GM12878 (cell line): ENCODE measurements around the gene PSMD3. TPM values are rescaled to one million over a fixed set of nuclear protein-coding genes. Genes with fewer than 3 reads are reported as not detected.

Experiments
- ATAC-seq: fragments of 200-7000 bp; cut with Tn5 transposase; 3 replicates; pipeline ENCODE4 v1.9.1; 2020; ENCODE audit warnings: mild to moderate bottlenecking, moderate library complexity
- BruUV-seq: library from RNA; stranded (reverse); fragments of 400-500 nt; replicated peaks from 2 replicates; lab custom pipeline; 2021; lab: Mats Ljungman, UMichigan
- CTCF ChIA-PET: fragments of 300-600 bp; sonication (Branson Sonifier 250); formaldehyde crosslinking; extraction: SDS; loops from one replicate; lab custom pipeline; 2021; ENCODE audit warnings: inconsistent platforms; lab: Yijun Ruan, JAX
- POLR2A ChIA-PET: fragments of 350-600 bp; formaldehyde crosslinking; extraction: SDS; loops from one replicate; lab custom pipeline; 2021; ENCODE audit warnings: inconsistent platforms; lab: Charles Lee
- RAD21 ChIA-PET: fragments of 300-600 bp; sonication (Branson Sonifier 250); formaldehyde crosslinking; loops from one replicate; lab custom pipeline; 2023; ENCODE audit warnings: antibody characterized with exemption; ENCODE audit not compliant: unreplicated experiment; lab: Charles Lee
- SMC1A ChIA-PET: fragments of 300-600 bp; sonication (Branson Sonifier 250); formaldehyde crosslinking; loops from one replicate; lab custom pipeline; 2023; ENCODE audit not compliant: unreplicated experiment, uncharacterized antibody; lab: Charles Lee
- DNase-seq: peaks from one replicate; pipeline ENCODE4 v3.0.0-alpha.2; 2011; ENCODE audit warnings: low read depth, low spot score
- FAIRE-seq: peaks from 3 replicates; lab custom pipeline; 2011; peaks lifted over from hg19 to GRCh38; lab: Jason Lieb, UNC
- H2AFZ ChIP-seq: 2 replicates; pipeline ENCODE4 v1.6.0; 2011; ENCODE audit warnings: low read depth, low read length, control low read depth; ENCODE audit not compliant: control insufficient read depth
- H3K27ac ChIP-seq: 2 replicates; pipeline ENCODE4 v1.5.1; 2011; ENCODE audit warnings: control low read depth; ENCODE audit not compliant: control insufficient read depth, insufficient read depth
- H3K27me3 ChIP-seq, 2 experiments: replicated peaks in 1 of 2; 2 replicates each; pipeline versions ENCODE4 v1.6.0 to v1.6.1; 2011; ENCODE audit warnings: low read length in 1 of 2; ENCODE audit not compliant: control insufficient read depth in 2 of 2, insufficient read depth in 2 of 2
- H3K36me3 ChIP-seq, 2 experiments: 2 replicates each; pipeline ENCODE4 v1.5.1; 2011; ENCODE audit warnings: low read length in 1 of 2; ENCODE audit not compliant: control insufficient read depth in 2 of 2, insufficient read depth in 2 of 2
- H3K4me1 ChIP-seq: 2 replicates; pipeline ENCODE4 v1.6.1; 2011; ENCODE audit warnings: mild to moderate bottlenecking, low read length, moderate library complexity, mixed read lengths; ENCODE audit not compliant: control insufficient read depth, insufficient read depth
- H3K4me2 ChIP-seq: 2 replicates; pipeline ENCODE4 v1.6.0; 2011; ENCODE audit warnings: control low read depth; ENCODE audit not compliant: control insufficient read depth, insufficient read depth
- H3K4me3 ChIP-seq: fragments of 200-600 bp; sonication (generic); 2 replicates; pipeline ENCODE4 v1.5.1; 2016
- H3K79me2 ChIP-seq: 2 replicates; pipeline ENCODE4 v1.6.0; 2011; ENCODE audit warnings: low read length; ENCODE audit not compliant: control insufficient read depth, insufficient read depth
- H3K9ac ChIP-seq: 2 replicates; pipeline ENCODE4 v1.8.0; 2011; ENCODE audit warnings: low read length, control low read depth, mixed read lengths; ENCODE audit not compliant: control insufficient read depth, insufficient read depth
- H3K9me3 ChIP-seq: replicated peaks from 3 replicates; pipeline ENCODE4 v1.5.1; 2011; ENCODE audit warnings: mild to moderate bottlenecking, low read length; ENCODE audit not compliant: control insufficient read depth, insufficient read depth
- H4K20me1 ChIP-seq: 2 replicates; pipeline ENCODE4 v1.6.0; 2011; ENCODE audit not compliant: control insufficient read depth, insufficient read depth
- EGR1 ChIP-seq, 2 experiments: IDR thresholded peaks; 1 replicate in 1 of 2; 2 replicates in 1 of 2; pipeline ENCODE4 v1.6.1; 2011 to 2012; ENCODE audit warnings: low read depth in 2 of 2, low read length in 2 of 2, borderline replicate concordance in 1 of 2, mild to moderate bottlenecking in 1 of 2, moderate library complexity in 1 of 2
- HDGF ChIP-seq: fragments of 450-650 bp; IDR thresholded peaks from 2 replicates; pipeline ENCODE4 v1.6.1; 2016; ENCODE audit warnings: antibody characterized with exemption
- MEF2B ChIP-seq: fragments of 450-650 bp; IDR thresholded peaks from 2 replicates; pipeline ENCODE4 v1.6.1; 2018; ENCODE audit warnings: mild to moderate bottlenecking, moderate library complexity; ENCODE audit not compliant: partially characterized antibody, poor library complexity, severe bottlenecking
- MYB ChIP-seq: fragments of 150-350 bp; IDR thresholded peaks from 2 replicates; pipeline ENCODE4 v1.6.1; 2014; ENCODE audit warnings: mild to moderate bottlenecking, low read depth, low read length, borderline replicate concordance
- PBX3 ChIP-seq: IDR thresholded peaks from 2 replicates; pipeline ENCODE4 v1.6.1; 2011; ENCODE audit warnings: mild to moderate bottlenecking, low read depth, low read length, moderate library complexity; ENCODE audit not compliant: insufficient replicate concordance
- POLR2A ChIP-seq: IDR thresholded peaks from 2 replicates; pipeline ENCODE4 v1.6.1; 2011; ENCODE audit warnings: low read depth, mild to moderate bottlenecking, low read length
- RAD51 ChIP-seq: fragments of 450-650 bp; IDR thresholded peaks from 2 replicates; pipeline ENCODE4 v1.6.1; 2016; ENCODE audit warnings: moderate library complexity, mild to moderate bottlenecking, inconsistent platforms
- SP1 ChIP-seq: IDR thresholded peaks from one replicate; pipeline ENCODE4 v1.6.1; 2011; ENCODE audit warnings: low read depth, low read length
- SRF ChIP-seq, 2 experiments: IDR thresholded peaks; 2 replicates each; pipeline ENCODE4 v1.6.1; 2011; ENCODE audit warnings: low read depth in 2 of 2, low read length in 2 of 2, mild to moderate bottlenecking in 1 of 2, moderate library complexity in 1 of 2
- STAT3 ChIP-seq: IDR thresholded peaks from 2 replicates; pipeline ENCODE4 v1.6.1; 2011; ENCODE audit warnings: low read depth, low read length, improper control_type of control experiment
- USF1 ChIP-seq: IDR thresholded peaks from 2 replicates; pipeline ENCODE4 v1.6.1; 2011; ENCODE audit warnings: borderline replicate concordance, low read depth, mild to moderate bottlenecking, moderate library complexity, mixed read lengths, low read length; ENCODE audit not compliant: insufficient read depth; ENCODE audit errors: extremely low read length
- YY1 ChIP-seq: IDR thresholded peaks from 2 replicates; pipeline ENCODE4 v1.6.1; 2011; ENCODE audit warnings: low read depth, mild to moderate bottlenecking, low read length
- ZNF384 ChIP-seq: IDR thresholded peaks from 2 replicates; pipeline ENCODE4 v1.6.1; 2012; ENCODE audit warnings: low read depth, mild to moderate bottlenecking, low read length, improper control_type of control experiment, borderline replicate concordance
- WGBS: methylation state at CpG from one replicate; pipeline ENCODE4 v1.1.6; 2016; ENCODE audit warnings: low lambda C conversion rate; ENCODE audit not compliant: insufficient replicate concordance, insufficient coverage; ENCODE audit errors: missing lambda C conversion rate; 5-methylcytosine and 5-hydroxymethylcytosine counted together
- in situ Hi-C: fragments of 300-500 bp; cut with MboI; formaldehyde crosslinking; loops from 9 replicates; pipeline ENCODE4 v1.14.3; 2018; ENCODE audit warnings: mixed read lengths
- intact Hi-C: fragments of 100-400 bp; cut with micrococcal nuclease; formaldehyde crosslinking; loops from one replicate; pipeline ENCODE4 v1.14.2; 2022; ENCODE audit not compliant: unreplicated experiment
- polyA plus RNA-seq, 11 experiments: library from polyadenylated mRNA; depleted of rRNA in 4 of 11; unstranded in 6 of 11; stranded (reverse) in 5 of 11; fragments of >200 nt; fragmentation: Nextera tagmentation in 4 of 11; fragmentation: Illumina TruSeq in 1 of 11; extraction: Ambion mirVana in 4 of 11; extraction: Trizol in 1 of 11; gene quantifications; 1 replicate in 1 of 11; 2 replicates in 10 of 11; pipeline versions ENCODE4 v1.2.1 to v1.2.3, GENCODE V29; 2011 to 2016; ENCODE audit warnings: inconsistent platforms in 2 of 11, missing spikeins in 2 of 11, low read depth in 1 of 11
- total RNA-seq, 4 experiments: library from RNA; depleted of rRNA in 3 of 4; stranded (reverse); fragments of >200 nt in 3 of 4; fragmentation: Illumina TruSeq in 1 of 4; extraction: Trizol in 1 of 4; gene quantifications; 2 replicates each; pipeline versions ENCODE4 v1.2.1 to v1.2.3, GENCODE V29; 2013 to 2021
- TF ChIP-seq, protein P1 (sequence below): IDR thresholded peaks from 2 replicates; pipeline ENCODE4 v1.6.1; 2012; ENCODE audit warnings: low read depth, low read length, improper control_type of control experiment

Gene PSMD3
- total and polyA plus RNA-seq, 10 of the 15 experiments (the other 5 are each of a cell fraction or from before 2014, with no cell fraction given), result 2.2 to 192 (median 129) TPM

- SMC1A ChIA-PET, result no interaction called here
These were observed 27.7 kb upstream of the PSMD3 start for GRCh38 chr17:39952680-39953470.

More at GRCh38 chr17:39952680-39953470, 27.7 kb upstream of the PSMD3 start:
- intact Hi-C loops, result no loop called here
- ATAC-seq, result peak; percentile 97
- DNase-seq, result peak; percentile 79
- H3K4me2 ChIP-seq, result peak overlapping the region; percentile 99
- ChIA-PET RAD21 (interaction anchor here (0.6 to 1.4 kb wide), 4 partner anchors 15 to 58 kb away, joined by 3 to 5 read pairs (median 4); no protein-coding TSS in a partner anchor), POLR2A (interaction anchor here (0.6 to 1.0 kb wide), 2 partner anchors 15 to 718 kb away, joined by 3 to 5 read pairs; no protein-coding TSS in a partner anchor), CTCF (interaction anchor here (1.0 to 8.3 kb wide), 3 partner anchors 13 to 80 kb away, joined by 3 to 120 read pairs (median 98); partner anchors contain the start of gene PSMD3)
- in situ Hi-C loops, result no loop called here
- no peaks in the 10 kb centered on the region for H3K9me3 ChIP-seq
- BruUV-seq, result no TSS peak
- 0 out of 2 replicates have a peak overlapping the region, but pooled peaks have one; percentile 32 for H3K9ac ChIP-seq
- H3K4me1 ChIP-seq, result peaks cover 3% of the 10 kb centered on the region; the same call in 1 of the 2 replicates
- H3K79me2 ChIP-seq, result no peaks in the 10 kb centered on the region
- peak overlapping the region; percentile 76 for H3K4me3 ChIP-seq
- FAIRE-seq, result peak; percentile 96
- no peaks in the 10 kb centered on the region for H3K36me3 ChIP-seq
- 2% methylated on average over 32 of the region's 55 CpGs for WGBS
- TF ChIP-seq MEF2B, result no peak
- 0 out of 4 replicates have a peak, but pooled peaks of 1 of the 2 experiments have one; percentile 34 for TF ChIP-seq SRF (IDR thresholded peaks at IDR 0.05; ENCODE audit: low read depth in 2 of 2, low read length in 2 of 2)
- TF ChIP-seq, protein P1, sequence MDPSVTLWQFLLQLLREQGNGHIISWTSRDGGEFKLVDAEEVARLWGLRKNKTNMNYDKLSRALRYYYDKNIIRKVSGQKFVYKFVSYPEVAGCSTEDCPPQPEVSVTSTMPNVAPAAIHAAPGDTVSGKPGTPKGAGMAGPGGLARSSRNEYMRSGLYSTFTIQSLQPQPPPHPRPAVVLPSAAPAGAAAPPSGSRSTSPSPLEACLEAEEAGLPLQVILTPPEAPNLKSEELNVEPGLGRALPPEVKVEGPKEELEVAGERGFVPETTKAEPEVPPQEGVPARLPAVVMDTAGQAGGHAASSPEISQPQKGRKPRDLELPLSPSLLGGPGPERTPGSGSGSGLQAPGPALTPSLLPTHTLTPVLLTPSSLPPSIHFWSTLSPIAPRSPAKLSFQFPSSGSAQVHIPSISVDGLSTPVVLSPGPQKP, result no peak
- no peak for TF ChIP-seq RAD51
- no peak for TF ChIP-seq USF1
- no peak for TF ChIP-seq MYB
- TF ChIP-seq EGR1 (IDR thresholded peaks at IDR 0.05; ENCODE audit: borderline replicate concordance in 1 of 2, low read depth in 2 of 2, low read length in 2 of 2), result peak in 1 of 2 experiments; percentile 98; a peak in 2 of 3 replicates
- TF ChIP-seq SP1, result peak; percentile 13
- TF ChIP-seq POLR2A, result peak; percentile 81; the same call in 1 of the 2 replicates
- TF ChIP-seq STAT3, result no peak
- TF ChIP-seq HDGF, result peak; percentile 96
- no peak for TF ChIP-seq ZNF384
- TF ChIP-seq YY1, result peak; percentile 72; the same call in 1 of the 2 replicates
- no peak for TF ChIP-seq PBX3
- H2AFZ ChIP-seq, result peak overlapping the region; percentile 85
- H3K27ac ChIP-seq, result peak overlapping the region; percentile 40; the same call in 1 of the 2 replicates
- H3K27me3 ChIP-seq, result no peaks in the 10 kb centered on the region
- no peaks in the 10 kb centered on the region for H4K20me1 ChIP-seq
